Loucy (cell line): ENCODE data around the gene RHOT2.
A peak's percentile ranks its signal among the peaks of the same experiment; 100 is the strongest.

Source experiments
- H2AFZ ChIP-seq: fragments of 200-600 bp; sonication (generic); 2 replicates; pipeline ENCODE4 v1.6.0; 2016; ENCODE audit warnings: antibody characterized with exemption, mild to moderate bottlenecking, low read length, moderate library complexity
- H3F3A ChIP-seq: fragments of 200-600 bp; 2 replicates; pipeline ENCODE4 v1.6.0; 2016; ENCODE audit warnings: antibody characterized with exemption, low read depth, mild to moderate bottlenecking
- H3K27me3 ChIP-seq: fragments of 200-600 bp; sonication (generic); 2 replicates; pipeline ENCODE4 v1.6.1; 2014; ENCODE audit warnings: low read length, mild to moderate bottlenecking; ENCODE audit not compliant: insufficient read depth, poor library complexity, severe bottlenecking
- H3K36me3 ChIP-seq: fragments of 200-600 bp; sonication (generic); 2 replicates; pipeline ENCODE4 v1.6.1; 2016; ENCODE audit warnings: low read length; ENCODE audit not compliant: insufficient read depth
- H3K4me1 ChIP-seq: fragments of 200-600 bp; sonication (generic); 2 replicates; pipeline ENCODE4 v1.5.1; 2014; ENCODE audit warnings: low read length, mild to moderate bottlenecking; ENCODE audit not compliant: insufficient read depth, poor library complexity, severe bottlenecking
- H3K4me2 ChIP-seq: fragments of 200-600 bp; sonication (generic); 2 replicates; pipeline ENCODE4 v1.6.0; 2014; ENCODE audit warnings: antibody characterized with exemption, low read length, low read depth, mild to moderate bottlenecking; ENCODE audit not compliant: poor library complexity, severe bottlenecking
- H3K4me3 ChIP-seq: fragments of 200-600 bp; sonication (generic); 2 replicates; pipeline ENCODE4 v1.5.1; 2014; ENCODE audit warnings: low read length, mild to moderate bottlenecking, mixed read lengths; ENCODE audit not compliant: poor library complexity, severe bottlenecking
- H3K79me2 ChIP-seq: fragments of 200-600 bp; sonication (generic); 2 replicates; pipeline ENCODE4 v1.6.1; 2014; ENCODE audit warnings: low read length; ENCODE audit not compliant: insufficient read depth
- H3K9ac ChIP-seq: fragments of 200-600 bp; sonication (generic); 2 replicates; pipeline ENCODE4 v1.6.0; 2014; ENCODE audit warnings: mild to moderate bottlenecking, low read depth, low read length, moderate library complexity; ENCODE audit not compliant: poor library complexity, severe bottlenecking
- H3K9me2 ChIP-seq: fragments of 200-600 bp; sonication (generic); replicated peaks from 2 replicates; pipeline ENCODE4 v1.6.1; 2016; ENCODE audit warnings: low read depth, low read length, mixed read lengths
- H3K9me3 ChIP-seq: fragments of 200-600 bp; sonication (generic); 2 replicates; pipeline ENCODE4 v1.6.1; 2014; ENCODE audit warnings: mild to moderate bottlenecking, antibody characterized with exemption, low read length, low read depth; ENCODE audit not compliant: insufficient read depth
- H4K20me1 ChIP-seq: fragments of 200-600 bp; sonication (generic); 2 replicates; pipeline ENCODE4 v1.6.0; 2014; ENCODE audit warnings: antibody characterized with exemption, low read length, mild to moderate bottlenecking; ENCODE audit not compliant: insufficient read depth, poor library complexity, severe bottlenecking
- EZH2phosphoT487 ChIP-seq: fragments of 200-600 bp; IDR thresholded peaks from 2 replicates; pipeline ENCODE4 v1.6.1; 2018; ENCODE audit warnings: antibody characterized with exemption, mild to moderate bottlenecking, moderate library complexity, borderline replicate concordance
- TF ChIP-seq, protein P1 (sequence below): fragments of 200-600 bp; sonication (generic); conservative IDR thresholded peaks from 2 replicates; pipeline ENCODE4 v1.5.1; 2014; ENCODE audit warnings: mild to moderate bottlenecking, antibody characterized with exemption, low read length

Gene RHOT2

DNA sequence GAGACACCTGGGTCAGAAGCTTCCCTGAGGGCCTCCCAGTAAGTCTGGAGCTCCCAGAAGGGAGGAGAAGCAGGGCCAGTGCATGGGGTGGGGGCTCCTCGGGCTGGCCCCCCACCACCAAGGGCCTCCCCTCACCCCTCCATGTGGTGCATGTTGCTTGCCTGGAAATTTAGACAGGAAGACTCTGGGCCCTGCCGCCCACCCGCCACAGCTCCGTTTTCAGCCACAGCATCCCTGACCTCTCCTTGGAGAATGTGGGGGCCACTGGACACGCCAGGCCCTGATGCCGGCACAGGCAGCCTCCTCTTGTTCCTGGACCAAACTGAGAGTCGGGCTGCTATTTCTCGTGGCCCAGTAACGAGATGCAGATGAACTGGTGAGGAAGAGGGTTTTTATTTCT is 29.1 kb upstream of the RHOT2 start:
- H3K4me2 ChIP-seq: no peak overlapping the region
- H3K4me1 ChIP-seq: peaks cover 6% of the 10 kb centered on the region
- no peak overlapping the region for H3K9ac ChIP-seq
- H3K36me3 ChIP-seq: no peaks in the 10 kb centered on the region
- peaks cover 19% of the 10 kb centered on the region for H3K79me2 ChIP-seq
- H3K9me2 ChIP-seq: no peaks in the 10 kb centered on the region
- no peaks in the 10 kb centered on the region for H3K9me3 ChIP-seq
- no peaks in the 10 kb centered on the region for H3F3A ChIP-seq
- TF ChIP-seq, protein P1, sequence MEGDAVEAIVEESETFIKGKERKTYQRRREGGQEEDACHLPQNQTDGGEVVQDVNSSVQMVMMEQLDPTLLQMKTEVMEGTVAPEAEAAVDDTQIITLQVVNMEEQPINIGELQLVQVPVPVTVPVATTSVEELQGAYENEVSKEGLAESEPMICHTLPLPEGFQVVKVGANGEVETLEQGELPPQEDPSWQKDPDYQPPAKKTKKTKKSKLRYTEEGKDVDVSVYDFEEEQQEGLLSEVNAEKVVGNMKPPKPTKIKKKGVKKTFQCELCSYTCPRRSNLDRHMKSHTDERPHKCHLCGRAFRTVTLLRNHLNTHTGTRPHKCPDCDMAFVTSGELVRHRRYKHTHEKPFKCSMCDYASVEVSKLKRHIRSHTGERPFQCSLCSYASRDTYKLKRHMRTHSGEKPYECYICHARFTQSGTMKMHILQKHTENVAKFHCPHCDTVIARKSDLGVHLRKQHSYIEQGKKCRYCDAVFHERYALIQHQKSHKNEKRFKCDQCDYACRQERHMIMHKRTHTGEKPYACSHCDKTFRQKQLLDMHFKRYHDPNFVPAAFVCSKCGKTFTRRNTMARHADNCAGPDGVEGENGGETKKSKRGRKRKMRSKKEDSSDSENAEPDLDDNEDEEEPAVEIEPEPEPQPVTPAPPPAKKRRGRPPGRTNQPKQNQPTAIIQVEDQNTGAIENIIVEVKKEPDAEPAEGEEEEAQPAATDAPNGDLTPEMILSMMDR: no peak
- no peak for TF ChIP-seq EZH2phosphoT487
- H4K20me1 ChIP-seq: no peaks in the 10 kb centered on the region
- no peaks in the 10 kb centered on the region for H3K27me3 ChIP-seq
- H3K4me3 ChIP-seq: no peak overlapping the region
- no peak overlapping the region for H2AFZ ChIP-seq

DNA sequence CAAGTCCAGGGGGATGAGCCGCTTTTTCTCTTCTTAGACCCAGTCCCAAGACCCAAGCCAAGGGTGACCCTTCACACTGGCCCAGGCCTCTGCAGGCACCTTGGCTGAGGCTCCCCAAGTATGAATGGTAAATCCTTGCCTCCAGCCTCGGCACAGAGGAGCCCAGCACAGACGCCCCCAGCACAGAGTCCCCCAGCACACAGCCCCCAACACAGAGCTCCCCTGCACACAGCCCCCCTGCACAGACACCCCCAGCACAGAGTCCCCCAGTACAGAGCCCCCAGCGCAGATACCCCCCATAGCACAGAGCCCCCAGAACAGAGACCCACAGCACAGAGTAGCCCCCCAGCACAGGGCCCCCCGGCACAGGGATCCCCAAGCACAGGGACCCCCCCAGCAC is 27.3 kb upstream of the RHOT2 start:
- H3K27me3 ChIP-seq: no peaks in the 10 kb centered on the region
- H3K9ac ChIP-seq: peak overlapping the region; percentile 91
- H3K36me3 ChIP-seq: no peaks in the 10 kb centered on the region
- no peaks in the 10 kb centered on the region for H3F3A ChIP-seq
- no peaks in the 10 kb centered on the region for H3K9me2 ChIP-seq
- H2AFZ ChIP-seq: no peak overlapping the region
- H3K4me2 ChIP-seq: peak overlapping the region; percentile 76
- no peaks in the 10 kb centered on the region for H3K9me3 ChIP-seq
- peak overlapping the region; percentile 82 for H3K4me3 ChIP-seq
- peaks cover 6% of the 10 kb centered on the region for H3K4me1 ChIP-seq
- TF ChIP-seq, protein P1: no peak
- TF ChIP-seq EZH2phosphoT487: no peak
- peaks cover 8% of the 10 kb centered on the region; the same call in 1 of the 2 replicates for H3K79me2 ChIP-seq
- H4K20me1 ChIP-seq: no peaks in the 10 kb centered on the region

DNA sequence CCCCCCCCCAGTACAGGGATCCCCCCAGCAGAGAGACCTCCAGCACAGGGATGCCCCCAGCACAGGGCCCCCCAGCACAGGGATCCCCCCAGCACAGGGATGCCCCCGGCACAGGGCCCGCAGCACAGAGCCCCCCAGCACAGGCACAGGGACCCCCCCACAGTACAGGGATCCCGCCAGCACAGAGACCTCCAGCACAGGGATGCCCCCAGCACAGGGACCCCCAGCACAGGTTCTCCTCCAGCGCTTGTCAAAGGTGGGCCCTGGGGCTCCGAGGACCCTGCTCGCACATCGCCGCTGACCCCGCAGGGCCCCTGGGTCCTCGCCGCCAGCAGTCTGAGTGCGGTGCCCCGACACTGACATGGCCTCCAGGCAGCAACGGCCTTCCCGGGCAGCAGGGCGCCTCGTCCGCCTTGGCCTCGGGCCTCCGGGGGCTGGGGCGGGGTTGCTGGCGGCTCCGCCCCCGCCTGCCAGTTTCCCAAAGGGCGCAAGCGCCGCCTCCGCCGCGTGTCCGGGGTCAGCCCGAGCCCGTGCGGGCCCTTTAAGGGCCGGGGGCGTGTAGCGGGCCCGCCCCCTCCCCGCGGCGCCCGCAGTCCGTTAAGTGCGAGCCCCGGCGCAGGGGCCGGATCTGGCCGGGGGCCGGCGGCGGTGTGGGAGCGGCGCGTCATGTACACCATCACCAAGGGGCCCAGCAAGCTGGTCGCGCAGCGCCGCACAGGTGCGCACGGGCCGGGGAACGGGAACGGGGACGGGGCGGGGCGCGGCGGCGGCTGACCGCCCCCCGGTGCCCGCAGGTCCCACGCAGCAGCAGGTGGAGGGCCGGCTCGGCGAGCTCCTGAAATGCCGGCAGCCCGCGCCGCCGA is 26.4 kb upstream of the RHOT2 start, which contains the start of gene MCRIP2:
Gene MCRIP2 (plus strand): TSS at position 503 of the 863 bp plus-strand sequence. CDS start 164 bp downstream, at position 667.
- Histone ChIP-seq H3K4me2 (peak within 1 kb of the TSS; percentile 76), H3K27me3 (no peaks in the 10 kb centered on the region), H4K20me1 (no peaks in the 10 kb centered on the region), H3K4me1 (peaks cover 6% of the 10 kb centered on the region), H3K9me3 (no peaks in the 10 kb centered on the region), H3K4me3 (peak within 1 kb of the TSS; percentile 82), H3K79me2 (peaks cover 5% of the 10 kb centered on the region; the same call in 1 of the 2 replicates), H3K9ac (peak within 1 kb of the TSS; percentile 91), H3F3A (no peaks in the 10 kb centered on the region), H3K9me2 (no peaks in the 10 kb centered on the region), H3K36me3 (no peaks in the 10 kb centered on the region), H2AFZ (peak within 1 kb of the TSS; percentile 61; the same call in 1 of the 2 replicates)
- TF ChIP-seq EZH2phosphoT487: no peak
- TF ChIP-seq, protein P1: no peak
